GM12801 (cell line): ENCODE measurements around the gene BIN2.

Source experiments
- CTCF ChIP-seq: IDR thresholded peaks from one replicate; pipeline ENCODE4 v1.5.1; 2011; ENCODE audit warnings: control low read depth; ENCODE audit not compliant: insufficient read length; ENCODE audit errors: extremely low read depth

Gene BIN2

GRCh38 chr12:51365276-51365675, 41.3 kb upstream of the BIN2 start:
- no peak for TF ChIP-seq CTCF

GRCh38 chr12:51364001-51364400, 40.0 kb upstream of the BIN2 start:
- TF ChIP-seq CTCF: no peak

- no peak for TF ChIP-seq CTCF
Measured at GRCh38 chr12:51362747-51363342, 38.9 kb upstream of the BIN2 start.

GRCh38 chr12:51362307-51362706, 38.3 kb upstream of the BIN2 start:
- TF ChIP-seq CTCF: no peak

GRCh38 chr12:51361161-51362016, 37.4 kb upstream of the BIN2 start:
- no peak for TF ChIP-seq CTCF

- no peak for TF ChIP-seq CTCF
Measured at GRCh38 chr12:51360315-51360714, 36.3 kb upstream of the BIN2 start.

- TF ChIP-seq CTCF: no peak
Measured at GRCh38 chr12:51359851-51360250, 35.9 kb upstream of the BIN2 start.
